HG03378 (cell line): ENCODE results near the gene METTL25.

Experiments used
- ATAC-seq: cut with Tn5 transposase; IDR thresholded peaks from one replicate; pipeline ENCODE4 v1.9.1; 2021; ENCODE audit warnings: mild to moderate bottlenecking, moderate library complexity; ENCODE audit not compliant: unreplicated experiment

The METTL25 gene

DNA sequence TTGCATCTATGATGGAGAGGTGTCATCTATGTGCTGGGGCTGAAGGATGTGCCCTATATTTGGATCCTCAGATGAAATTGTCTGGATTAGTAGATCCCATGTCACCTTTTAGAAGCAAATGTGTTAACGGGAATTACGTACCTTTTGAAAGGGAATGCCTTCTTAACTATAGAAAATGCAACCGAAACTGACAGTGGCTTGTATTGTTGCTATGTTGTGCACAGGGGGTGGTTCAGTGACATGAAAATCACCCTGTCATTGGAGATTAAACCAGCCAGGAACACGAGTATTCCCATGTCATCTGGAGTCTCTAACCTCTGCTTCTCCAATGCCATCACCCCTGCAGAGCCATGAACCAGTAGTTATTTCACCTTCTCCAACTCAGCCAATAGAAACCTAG is 110.2 kb downstream of the METTL25 start:
- ATAC-seq, result no peak

DNA sequence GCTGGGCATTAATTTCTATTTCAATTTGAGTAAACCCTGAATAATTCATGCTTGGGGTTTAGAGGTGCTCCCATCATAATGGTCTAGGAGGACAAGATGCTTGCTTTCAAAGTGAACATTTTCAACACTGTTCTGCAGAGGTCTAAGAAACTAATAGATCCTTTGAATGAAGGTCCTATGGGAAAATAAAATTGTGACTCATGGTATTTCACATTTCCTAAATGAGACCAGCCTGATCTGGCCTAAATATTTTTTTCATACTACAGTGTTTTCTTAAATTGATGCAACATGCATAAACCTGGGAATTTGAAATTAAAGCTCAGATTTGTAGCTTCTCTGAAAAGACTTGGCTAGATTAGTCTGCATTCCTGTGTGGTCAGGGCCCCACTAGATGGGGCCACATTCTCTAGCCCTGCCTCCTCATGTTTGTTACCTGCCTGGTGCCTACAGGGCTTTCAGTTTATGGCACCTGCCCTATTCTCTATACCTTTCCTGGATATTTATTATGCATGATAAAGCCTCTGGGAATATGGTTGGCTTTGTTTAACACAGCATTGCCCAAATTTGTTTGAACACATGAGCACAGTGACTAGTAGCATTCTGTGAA is 112.7 kb downstream of the METTL25 start:
- no peak for ATAC-seq

DNA sequence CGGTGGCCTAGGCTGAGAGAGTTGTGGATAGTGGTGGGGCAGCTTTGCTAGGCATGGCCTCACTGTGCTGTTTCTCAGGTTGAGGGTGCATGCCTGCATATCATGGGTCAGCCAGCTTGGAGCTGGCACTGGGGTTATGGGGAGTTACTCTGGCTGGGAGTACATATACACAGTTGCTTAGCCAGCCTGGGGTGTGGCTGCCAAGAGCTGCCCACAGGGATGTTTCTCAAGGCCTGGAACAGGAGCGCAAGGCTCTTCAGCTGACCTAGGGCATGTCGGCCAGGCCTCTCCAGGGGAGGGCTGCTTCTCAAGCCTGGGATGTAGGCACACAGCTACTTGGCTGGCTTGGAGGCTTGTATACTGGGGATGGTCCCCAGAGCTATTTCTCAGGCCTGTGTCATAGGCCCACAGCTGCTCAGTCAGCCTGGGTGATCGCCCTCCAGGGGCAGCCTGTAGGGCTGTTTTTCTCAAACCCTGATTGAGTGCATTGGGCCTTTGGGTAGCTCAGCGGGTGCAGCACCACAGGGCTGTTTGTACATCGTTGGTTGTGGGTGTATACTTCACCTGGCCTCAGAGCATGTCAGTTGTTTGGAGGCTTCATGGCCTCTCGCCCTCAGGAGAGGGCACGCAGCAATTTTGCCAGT is 114.9 kb downstream of the METTL25 start:
- no peak for ATAC-seq

DNA sequence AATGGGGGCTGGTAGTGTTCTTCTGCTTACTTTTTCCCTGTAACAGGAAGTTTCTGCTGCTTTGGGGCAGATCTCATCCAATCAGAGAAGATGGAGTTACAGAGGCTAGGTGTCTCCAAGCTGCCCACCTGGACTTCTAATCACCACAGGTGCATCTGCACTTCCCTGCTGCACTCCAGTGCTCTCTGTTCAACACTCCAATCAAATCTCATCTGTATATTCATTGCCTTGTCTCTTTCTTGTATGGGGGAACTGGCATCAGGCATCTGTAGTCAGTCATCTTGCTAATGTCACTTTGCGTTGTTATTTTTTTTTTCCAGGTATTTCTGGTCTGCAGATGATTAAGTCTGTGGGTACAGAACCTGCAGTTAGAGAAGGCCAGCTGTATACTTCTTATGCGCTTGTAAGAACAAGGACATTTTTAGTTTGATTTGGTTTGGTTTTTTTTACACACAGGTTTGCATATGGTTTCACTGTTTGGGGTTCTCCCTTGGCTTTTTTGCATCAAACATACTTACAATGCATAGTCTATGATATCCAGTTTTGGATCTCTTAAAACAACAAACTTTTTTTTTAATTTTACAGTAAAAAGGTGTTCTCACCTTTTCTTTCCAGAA is 116.0 kb downstream of the METTL25 start:
- peak; percentile 75 for ATAC-seq

DNA sequence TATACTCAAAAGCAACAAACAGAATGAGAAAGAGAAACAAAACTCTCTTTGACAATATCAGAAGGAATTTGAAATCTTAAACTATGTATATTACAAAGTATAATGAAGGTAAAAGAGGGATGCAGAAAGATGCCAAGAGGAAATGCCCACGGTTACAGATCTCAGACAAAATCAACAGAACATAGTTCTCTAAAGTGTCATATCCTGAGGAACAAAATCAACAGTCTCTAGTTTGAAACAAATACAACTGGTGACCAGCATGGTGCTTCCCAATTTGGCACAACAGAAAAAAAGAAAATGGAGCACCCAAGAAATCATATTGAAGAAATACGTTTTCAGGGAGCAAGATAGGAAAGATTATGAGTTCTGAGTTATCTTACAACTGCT is 116.5 kb downstream of the METTL25 start:
- no peak for ATAC-seq

DNA sequence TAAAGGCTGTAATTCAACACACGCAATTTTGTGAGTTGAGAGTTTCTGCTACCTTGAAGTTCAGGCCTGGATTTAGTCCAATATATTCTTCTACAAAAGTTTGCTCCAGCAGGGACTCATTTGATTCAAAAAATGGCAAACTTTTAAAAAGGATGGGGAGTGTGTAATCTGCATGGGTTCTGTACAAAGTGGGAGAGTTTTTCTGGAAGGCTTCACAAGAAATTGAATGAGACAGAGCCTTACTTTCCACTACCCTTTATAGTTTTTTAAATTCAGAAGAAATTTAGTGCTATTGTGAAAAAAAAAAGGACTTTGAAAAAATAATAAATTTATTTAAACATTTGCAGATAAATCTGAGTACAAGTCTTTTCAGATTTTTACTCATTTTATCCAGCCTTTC is 116.9 kb downstream of the METTL25 start:
- no peak for ATAC-seq

DNA sequence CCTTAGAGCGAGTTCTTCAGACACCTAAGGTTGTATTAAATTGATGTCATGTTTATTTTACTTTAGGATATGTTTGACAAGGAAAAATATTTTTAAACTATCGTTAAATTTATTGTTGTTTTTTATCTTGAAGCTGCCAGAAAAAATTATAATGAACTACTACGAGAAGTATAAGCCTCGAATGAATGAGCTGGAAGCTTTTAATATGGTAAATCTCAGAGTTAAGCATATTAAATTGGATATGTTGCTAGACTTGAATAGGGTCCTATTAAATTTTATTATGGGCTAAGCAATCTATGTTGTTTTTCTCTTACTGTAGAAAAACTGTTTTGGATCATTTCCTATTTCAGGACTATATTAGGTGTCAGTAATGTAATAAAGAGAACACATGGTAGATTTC is 118.2 kb downstream of the METTL25 start:
- ATAC-seq, result no peak

DNA sequence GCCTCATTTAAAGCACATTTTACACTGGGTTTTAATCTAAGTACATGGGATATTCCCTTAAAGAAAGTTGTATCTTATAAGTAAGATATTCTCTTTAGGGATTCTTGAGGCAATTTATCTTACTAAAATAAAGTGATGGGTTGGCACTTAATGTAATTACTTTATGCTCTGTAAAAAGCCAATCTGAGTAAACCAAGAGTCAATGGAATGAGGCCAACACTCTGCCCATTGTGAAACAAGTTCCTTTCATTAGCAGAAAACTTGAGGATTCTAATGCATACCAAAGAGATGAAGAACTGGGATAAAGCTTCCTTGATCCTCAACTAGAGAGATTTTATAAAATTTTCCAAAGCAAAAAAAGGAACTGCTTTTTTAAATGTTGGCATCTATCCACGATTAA is 121.2 kb downstream of the METTL25 start:
- ATAC-seq, result no peak

DNA sequence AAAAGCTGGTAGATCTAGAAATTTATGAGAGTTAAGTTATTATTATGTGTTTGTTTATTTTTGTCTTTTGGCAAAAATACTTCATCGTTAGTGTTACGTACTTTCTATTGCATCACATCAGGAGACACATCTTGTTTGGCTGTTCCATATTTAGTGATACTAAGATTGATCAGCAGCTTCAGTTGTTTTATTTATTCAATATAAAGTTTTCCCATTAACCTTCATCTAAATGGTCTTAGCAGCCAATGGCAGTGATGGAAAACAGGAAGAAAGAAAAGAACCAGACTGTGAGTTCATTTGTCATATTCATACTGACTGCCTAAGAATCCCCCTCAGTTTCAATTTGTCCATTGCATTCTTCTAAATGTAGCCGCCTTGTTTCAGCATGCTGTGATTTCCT is 122.3 kb downstream of the METTL25 start:
- ATAC-seq, result no peak

DNA sequence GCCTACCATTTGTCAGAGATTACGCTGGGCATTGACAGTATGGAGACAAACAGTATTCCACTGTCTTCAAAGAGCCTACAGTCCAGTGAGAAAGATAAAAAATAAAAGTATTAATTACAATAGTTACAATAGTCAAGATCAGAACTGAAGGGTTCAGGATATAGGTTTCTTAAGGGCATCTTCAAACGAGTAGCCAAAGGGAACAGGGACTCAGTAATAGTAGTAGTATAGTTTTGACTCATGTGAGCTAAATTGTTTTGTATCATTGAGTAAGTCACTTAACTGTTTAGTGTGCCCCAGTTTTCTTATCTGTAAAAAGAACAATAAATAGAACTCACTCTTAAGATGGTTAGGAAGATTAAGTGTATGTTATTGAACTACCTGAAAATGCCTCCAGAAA is 123.6 kb downstream of the METTL25 start:
- ATAC-seq, result no peak

DNA sequence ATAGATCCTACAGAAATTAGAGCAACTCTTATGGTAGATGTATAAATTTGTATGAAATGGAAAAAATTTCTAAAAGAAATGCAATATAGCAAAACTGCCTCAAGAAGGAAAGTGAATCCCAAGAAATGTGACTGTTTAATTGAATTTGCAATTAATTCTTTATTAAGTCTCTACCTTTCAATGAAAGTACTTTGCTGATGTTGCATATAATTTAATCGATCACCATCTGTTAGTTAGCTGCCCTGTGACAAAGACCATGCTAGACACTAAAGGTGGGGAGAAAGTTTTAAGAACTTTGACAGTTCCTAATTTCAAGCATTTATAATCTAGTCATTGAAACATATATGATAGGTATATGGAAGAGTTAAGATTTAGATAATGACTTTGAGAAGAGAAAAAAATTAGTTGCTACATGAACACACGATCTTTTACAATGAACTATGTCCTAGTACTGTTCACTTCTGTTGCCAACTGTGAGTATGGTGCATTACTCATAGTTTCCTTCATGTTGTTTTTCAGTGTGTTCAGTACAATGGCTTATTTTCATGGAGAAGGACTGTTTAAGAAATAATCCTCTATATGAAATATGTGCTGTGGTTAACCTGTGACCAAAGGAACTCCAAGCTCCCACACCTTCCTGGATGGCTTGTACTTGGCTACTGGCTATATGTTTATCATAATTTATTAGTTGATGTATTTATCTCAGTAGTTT is 128.4 kb downstream of the METTL25 start:
- ATAC-seq, result no peak

DNA sequence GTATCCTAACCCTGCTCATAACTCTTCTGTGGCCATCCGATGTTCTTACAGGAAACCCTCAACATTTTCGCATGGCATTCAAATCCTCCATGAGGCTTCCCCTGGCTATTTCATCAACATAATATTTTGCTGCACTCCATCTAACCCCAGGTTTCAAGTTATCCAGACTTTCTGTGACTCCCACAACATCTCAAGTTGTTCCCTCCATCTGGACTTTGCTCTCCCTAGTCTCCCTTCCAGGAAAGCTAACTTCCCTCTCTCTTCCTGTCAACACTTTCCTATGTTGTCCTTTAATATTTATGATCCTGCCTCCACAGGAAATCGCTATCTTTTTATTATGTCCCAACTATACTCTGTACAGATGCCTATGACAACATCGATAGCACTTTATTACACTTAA is 146.1 kb downstream of the METTL25 start:
- ATAC-seq, result no peak

DNA sequence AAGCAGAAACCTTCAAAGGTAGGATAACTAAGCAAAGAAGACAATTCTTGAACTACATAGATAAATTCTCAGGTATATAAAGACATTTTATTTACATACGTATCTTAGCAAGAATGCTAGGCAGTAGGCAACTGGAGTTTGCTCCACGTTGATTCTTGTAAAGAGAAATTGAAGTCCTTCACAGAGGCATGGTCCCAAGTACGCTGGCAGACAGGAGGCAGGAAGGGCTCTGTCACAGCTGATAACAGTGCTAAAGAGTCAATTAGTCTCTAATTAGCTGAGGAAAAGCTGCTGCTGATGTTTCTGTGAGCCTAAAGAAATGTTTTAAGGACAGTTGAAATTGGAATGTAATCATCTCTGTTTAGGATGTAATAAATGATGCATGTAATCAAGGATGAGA is 146.8 kb downstream of the METTL25 start:
- ATAC-seq, result no peak

DNA sequence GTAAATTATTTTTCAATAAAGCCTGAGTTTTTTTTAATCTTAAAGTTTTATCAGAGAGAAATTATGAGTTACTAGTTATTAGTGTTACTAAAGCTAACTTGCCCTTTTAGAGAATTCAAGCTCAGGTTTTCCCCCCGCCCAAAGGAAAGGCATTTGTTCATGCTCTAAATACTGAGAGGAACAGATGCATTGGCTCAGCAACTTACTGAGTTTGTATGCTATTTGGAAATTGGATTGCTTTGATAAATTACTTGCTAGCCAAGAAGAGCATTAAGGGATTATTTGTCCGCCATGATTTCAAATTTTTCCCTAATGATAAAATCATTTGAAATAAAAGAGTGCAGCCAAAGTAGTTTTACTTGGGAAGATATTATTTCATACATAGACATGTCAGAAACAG is 149.4 kb downstream of the METTL25 start:
- no peak for ATAC-seq

DNA sequence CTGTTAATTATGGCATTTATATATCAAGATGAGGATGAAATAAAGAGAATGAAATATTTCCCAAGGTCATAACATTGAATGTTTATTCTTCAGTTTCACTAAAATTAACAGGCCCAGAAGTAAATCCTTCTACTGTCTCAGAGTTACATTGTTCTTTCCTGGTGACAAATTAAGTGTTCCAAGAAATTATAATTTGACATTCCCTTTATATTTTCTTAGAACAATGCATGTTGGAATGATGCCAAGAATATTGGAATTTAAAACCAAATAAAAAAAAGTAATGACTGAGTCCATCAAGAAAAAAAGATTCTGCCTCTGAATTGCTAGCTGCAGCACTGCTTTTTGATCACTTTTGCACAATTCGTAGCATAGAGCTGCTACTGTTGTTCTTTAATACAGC is 152.1 kb downstream of the METTL25 start:
- no peak for ATAC-seq

DNA sequence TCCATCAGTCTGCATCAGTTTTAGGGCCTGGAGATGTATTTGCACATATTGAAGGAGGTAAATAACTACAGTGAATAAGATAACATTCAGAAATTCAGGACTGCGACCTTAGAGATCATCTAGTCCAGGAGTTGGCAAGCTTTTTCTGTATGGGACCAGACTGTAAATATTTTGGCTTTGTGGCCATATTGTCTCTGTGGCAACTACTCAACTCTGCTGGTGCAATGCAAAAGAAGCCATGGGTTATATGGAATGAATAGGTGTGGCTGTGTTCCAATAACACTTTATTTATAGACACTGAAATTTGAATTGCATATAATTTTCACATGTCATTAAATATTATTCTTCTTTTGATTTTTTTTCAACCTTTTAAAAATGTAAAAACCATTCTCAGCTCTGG is 156.6 kb downstream of the METTL25 start:
- no peak for ATAC-seq

DNA sequence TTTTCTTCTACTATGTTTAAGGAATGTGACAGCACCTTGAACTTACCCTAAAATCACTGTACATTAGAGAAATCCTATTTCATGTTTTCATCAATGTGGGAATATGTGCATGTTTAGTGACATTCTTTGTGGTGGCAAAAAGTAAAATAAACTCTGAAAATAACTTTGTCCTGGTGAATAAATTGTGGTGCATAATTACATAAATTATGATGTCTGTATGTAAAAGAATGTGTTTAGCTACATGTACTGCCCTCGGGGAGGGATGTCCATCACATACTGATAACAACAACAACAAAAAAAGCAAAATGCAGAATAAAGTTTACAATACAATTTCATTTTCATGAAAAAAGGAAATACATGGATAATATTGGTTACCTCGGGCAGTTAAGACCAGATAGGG is 157.3 kb downstream of the METTL25 start:
- ATAC-seq, result no peak

DNA sequence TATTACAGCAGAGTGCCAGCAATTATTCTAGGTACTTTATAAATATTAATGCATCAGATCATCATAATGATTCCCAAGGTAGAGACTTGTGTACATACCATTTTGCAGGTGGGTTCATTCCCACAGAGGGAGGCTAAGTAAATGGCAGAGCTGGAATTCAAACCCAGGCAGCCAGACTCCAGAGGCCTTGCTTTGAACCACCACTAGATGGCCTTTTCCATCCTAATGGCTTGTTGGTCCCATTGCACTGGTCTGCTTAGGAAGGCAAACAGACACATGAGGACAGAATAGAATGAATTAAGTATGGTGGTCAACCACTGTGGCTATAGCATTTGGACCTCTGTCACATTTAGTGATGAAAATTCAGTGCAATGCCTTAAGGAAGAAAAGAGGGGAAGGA is 158.7 kb downstream of the METTL25 start:
- ATAC-seq, result peak; percentile 84

DNA sequence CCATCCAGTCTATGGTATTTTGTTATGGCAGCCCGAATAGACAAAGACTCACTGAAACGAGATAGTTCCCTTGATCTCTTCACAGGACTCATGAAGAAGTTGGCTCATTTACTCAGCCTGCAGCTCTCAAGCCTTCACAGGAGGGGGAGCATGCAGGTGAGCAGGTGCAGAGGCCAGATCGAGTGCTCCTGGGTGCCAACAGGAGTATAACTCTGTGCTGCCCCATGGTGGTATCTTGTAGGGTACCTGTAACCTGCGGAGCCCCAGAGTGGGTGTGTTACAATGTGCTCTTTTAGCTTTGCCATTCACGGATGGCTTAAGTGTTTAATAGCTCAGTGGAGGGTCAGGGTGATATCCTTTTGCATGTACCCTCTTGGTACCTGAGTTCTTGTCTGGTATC is 159.5 kb downstream of the METTL25 start:
- no peak for ATAC-seq

DNA sequence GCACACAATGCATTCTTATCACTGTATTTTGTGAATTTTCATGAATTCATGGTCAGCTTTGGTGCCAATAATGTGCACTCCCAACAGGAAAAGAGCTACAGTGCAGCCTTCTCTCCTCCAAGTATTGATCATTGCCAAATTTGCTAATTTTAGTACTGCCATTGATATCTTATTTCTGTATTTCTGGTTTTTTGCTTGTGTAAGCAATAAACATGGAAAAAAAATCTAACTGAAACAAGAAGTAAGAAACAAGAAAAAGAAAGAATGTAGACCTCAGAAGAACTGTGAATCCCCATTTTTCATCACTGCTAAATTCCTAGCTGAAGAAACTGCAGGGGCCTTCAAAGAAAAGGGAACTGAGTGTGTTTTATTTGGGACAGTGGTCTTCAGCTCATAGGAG is 161.2 kb downstream of the METTL25 start:
- ATAC-seq, result no peak

DNA sequence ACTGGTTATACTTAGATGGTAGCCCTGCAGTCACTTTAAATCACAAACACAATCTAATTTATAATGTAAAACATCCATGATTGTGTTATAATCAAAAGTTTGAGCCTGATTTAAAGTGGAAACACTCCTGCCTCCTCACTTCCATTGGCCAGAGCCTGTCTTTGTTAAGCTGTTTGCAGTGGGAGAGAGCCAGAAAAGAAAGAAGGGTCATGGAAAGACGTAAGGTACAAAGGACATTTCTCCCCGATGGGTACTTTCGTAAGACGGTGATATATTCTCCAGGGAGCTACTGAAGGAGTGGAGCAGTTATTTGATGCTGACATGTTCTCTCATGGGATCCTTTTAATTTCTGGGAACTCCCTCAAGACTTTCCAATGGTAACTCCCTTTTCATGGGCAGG is 164.0 kb downstream of the METTL25 start:
- ATAC-seq, result no peak

DNA sequence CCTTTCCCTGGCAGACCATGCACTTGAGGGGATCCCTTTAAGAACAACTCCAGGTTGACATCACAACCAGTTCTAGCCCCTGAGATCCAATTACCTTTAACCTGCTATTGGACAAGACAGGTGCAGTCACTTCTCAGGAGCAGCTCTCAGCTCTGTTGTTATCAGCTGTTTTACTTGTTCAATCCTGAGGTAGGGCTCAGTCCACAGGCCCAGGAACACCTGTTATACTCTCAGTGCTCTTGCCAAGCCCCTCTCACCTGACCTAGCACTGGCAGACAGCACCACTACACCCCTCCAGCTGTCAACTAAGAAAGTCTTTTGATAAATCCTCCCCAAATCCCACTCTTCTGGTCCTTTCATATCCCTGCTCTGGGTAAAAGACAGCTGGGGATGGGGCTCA is 164.4 kb downstream of the METTL25 start:
- no peak for ATAC-seq
